SK-N-SH (cell line): Measurements from ENCODE around the gene SPDYC. TPM values are rescaled to one million over a fixed set of nuclear protein-coding genes. Genes with fewer than 3 reads are reported as not detected.

ENCODE experiments used
- CTCF ChIA-PET: fragments of 300-600, 350-600 bp; formaldehyde crosslinking; extraction: SDS; loops from one replicate; lab custom pipeline; 2021; lab: Yijun Ruan, JAX
- POLR2A ChIA-PET: fragments of 350-600 bp; sonication (Branson Sonifier 250); formaldehyde crosslinking; extraction: SDS; loops from one replicate; lab custom pipeline; 2020; ENCODE audit warnings: antibody characterized with exemption, inconsistent platforms; lab: Yijun Ruan, JAX
- DNase-seq: peaks from one replicate; pipeline ENCODE4 v3.0.0; 2012
- H2AFZ ChIP-seq: fragments of 200-600 bp; sonication (generic); 2 replicates; pipeline ENCODE4 v1.8.1; 2016; ENCODE audit warnings: antibody characterized with exemption, mild to moderate bottlenecking, low read depth
- H3F3A ChIP-seq: fragments of 200-600 bp; sonication (generic); replicated peaks from 2 replicates; pipeline ENCODE3; 2016; ENCODE audit warnings: antibody characterized with exemption, mild to moderate bottlenecking; ENCODE audit not compliant: insufficient read depth
- H3K27ac ChIP-seq, 2 experiments: fragments of 200-500 bp in 1 of 2; fragments of 200-600 bp in 1 of 2; sonication (Bioruptor generic) in 1 of 2; sonication (generic), shearing (Covaris generic) in 1 of 2; 2 replicates each; pipeline versions ENCODE4 v1.5.1 to v1.6.1; 2014 to 2016; ENCODE audit warnings: low read depth in 2 of 2, inconsistent platforms in 1 of 2, low read length in 1 of 2, mild to moderate bottlenecking in 1 of 2, mixed read lengths in 1 of 2
- H3K27me3 ChIP-seq: fragments of 200-600 bp; sonication (generic), shearing (Covaris generic); 2 replicates; pipeline ENCODE4 v1.6.1; 2016; ENCODE audit warnings: mixed run types; ENCODE audit not compliant: insufficient read depth
- H3K36me3 ChIP-seq, 2 experiments: fragments of 200-500 bp in 1 of 2; fragments of 200-600 bp in 1 of 2; sonication (Bioruptor generic) in 1 of 2; sonication (generic) in 1 of 2; replicated peaks in 1 of 2; 2 replicates each; pipeline versions ENCODE3 to v1.5.1; 2014 to 2016; ENCODE audit warnings: low read length in 1 of 2, mild to moderate bottlenecking in 1 of 2; ENCODE audit not compliant: insufficient read depth in 2 of 2, control insufficient read depth in 1 of 2
- H3K4me1 ChIP-seq, 2 experiments: fragments of 200-500 bp in 1 of 2; fragments of 200-600 bp in 1 of 2; sonication (Bioruptor generic) in 1 of 2; sonication (generic), shearing (Covaris generic) in 1 of 2; 2 replicates each; pipeline versions ENCODE4 v1.5.1 to v1.6.1; 2014 to 2016; ENCODE audit warnings: low read depth in 1 of 2, low read length in 1 of 2, mixed run types in 1 of 2; ENCODE audit not compliant: insufficient read depth in 2 of 2, control insufficient read depth in 1 of 2
- H3K4me2 ChIP-seq: fragments of 200-600 bp; sonication (generic), shearing (Covaris generic); 2 replicates; pipeline ENCODE4 v1.6.1; 2017; ENCODE audit warnings: mixed run types
- H3K4me3 ChIP-seq, 2 experiments: fragments of 200-500 bp in 1 of 2; fragments of 200-600 bp in 1 of 2; sonication (Bioruptor generic) in 1 of 2; sonication (generic), shearing (Covaris generic) in 1 of 2; 2 replicates each; pipeline versions ENCODE4 v1.5.1 to v1.8.1; 2014 to 2016; ENCODE audit warnings: low read depth in 2 of 2, inconsistent platforms in 1 of 2, low read length in 1 of 2, mild to moderate bottlenecking in 1 of 2, mixed read lengths in 1 of 2, moderate library complexity in 1 of 2
- H3K79me2 ChIP-seq: fragments of 200-600 bp; sonication (generic); 2 replicates; pipeline ENCODE4 v1.8.1; 2017; ENCODE audit warnings: mild to moderate bottlenecking; ENCODE audit not compliant: insufficient read depth
- H3K9ac ChIP-seq: fragments of 200-600 bp; sonication (generic); 2 replicates; pipeline ENCODE4 v1.6.1; 2017; ENCODE audit warnings: mixed run types
- H3K9me2 ChIP-seq: fragments of 200-600 bp; sonication (generic); 2 replicates; pipeline ENCODE4 v1.6.1; 2017; ENCODE audit warnings: mixed run types
- H3K9me3 ChIP-seq: fragments of 200-600 bp; sonication (generic); 2 replicates; pipeline ENCODE4 v1.6.1; 2017; ENCODE audit warnings: mixed run types, mild to moderate bottlenecking, moderate library complexity
- H4K20me1 ChIP-seq: fragments of 200-600 bp; sonication (generic); 2 replicates; pipeline ENCODE4 v1.6.1; 2017; ENCODE audit warnings: mild to moderate bottlenecking, mixed run types; ENCODE audit not compliant: insufficient read depth
- ELF1 ChIP-seq: IDR thresholded peaks from 2 replicates; pipeline ENCODE4 v1.4.0; 2012
- GATA2 ChIP-seq: sonication (generic); formaldehyde crosslinking; IDR thresholded peaks from 2 replicates; pipeline ENCODE4 v1.5.0; 2020; ENCODE audit warnings: mild to moderate bottlenecking, missing genetic modification reagents
- POLR2AphosphoS5 ChIP-seq: IDR thresholded peaks from 2 replicates; pipeline ENCODE4 v1.6.1; 2012; ENCODE audit warnings: low read depth, low read length
- RAD21 ChIP-seq: IDR thresholded peaks from 2 replicates; pipeline ENCODE4 v1.6.1; 2012; ENCODE audit warnings: mild to moderate bottlenecking, low read length
- RCOR1 ChIP-seq: fragments of 150-350 bp; IDR thresholded peaks from 2 replicates; pipeline ENCODE4 v1.6.1; 2017; ENCODE audit warnings: antibody characterized with exemption, low read length
- RFX5 ChIP-seq: IDR thresholded peaks from 2 replicates; pipeline ENCODE4 v1.6.1; 2012; ENCODE audit warnings: mild to moderate bottlenecking, improper control_type of control experiment, low read length
- RXRA ChIP-seq: IDR thresholded peaks from 2 replicates; pipeline ENCODE4 v1.4.0; 2012; ENCODE audit warnings: low read depth, mild to moderate bottlenecking, borderline replicate concordance
- SIN3A ChIP-seq: IDR thresholded peaks from 2 replicates; pipeline ENCODE4 v1.6.1; 2012; ENCODE audit warnings: low read depth, mild to moderate bottlenecking, low read length, moderate library complexity, borderline replicate concordance
- SMC3 ChIP-seq: IDR thresholded peaks from 2 replicates; pipeline ENCODE4 v1.6.1; 2012; ENCODE audit warnings: low read depth, low read length, improper control_type of control experiment
- YY1 ChIP-seq: IDR thresholded peaks from 2 replicates; pipeline ENCODE4 v1.4.0; 2012; ENCODE audit warnings: low read depth, mild to moderate bottlenecking
- WGBS: methylation state at CpG from one replicate; pipeline ENCODE4 v1.1.6; 2017; ENCODE audit warnings: low lambda C conversion rate; 5-methylcytosine and 5-hydroxymethylcytosine counted together
- polyA plus RNA-seq, 3 experiments: library from polyadenylated mRNA; depleted of rRNA; stranded (reverse); fragments of >200 nt; gene quantifications; 2 replicates each; pipeline ENCODE4 v1.2.3, GENCODE V29; 2012
- TF ChIP-seq, protein P1 (sequence below): IDR thresholded peaks from 2 replicates; pipeline ENCODE4; 2012
- TF ChIP-seq, protein P2 (sequence below): fragments of 200-600 bp; sonication (generic); IDR thresholded peaks from 2 replicates; pipeline ENCODE4 v1.6.1; 2017; ENCODE audit warnings: antibody characterized with exemption, mild to moderate bottlenecking, moderate library complexity
- TF ChIP-seq, protein P3 (sequence below): IDR thresholded peaks from 2 replicates; pipeline ENCODE4 v1.4.0; 2012; ENCODE audit warnings: low read depth, borderline replicate concordance
- TF ChIP-seq, protein P4 (sequence below): IDR thresholded peaks from 2 replicates; pipeline ENCODE4 v1.4.0; 2012; ENCODE audit warnings: low read depth, borderline replicate concordance
- TF ChIP-seq, protein P5 (sequence below): IDR thresholded peaks from 2 replicates; pipeline ENCODE4 v1.4.0; 2012; ENCODE audit warnings: low read depth
- TF ChIP-seq, protein P6 (sequence below): fragments of 150-350 bp; IDR thresholded peaks from 2 replicates; pipeline ENCODE4 v1.6.1; 2017; ENCODE audit warnings: antibody characterized with exemption, low read length, low read depth, borderline replicate concordance

Gene SPDYC
- polyA plus RNA-seq, 1 of the 3 experiments (the other 2 are of a cell fraction) = not detected

DNA sequence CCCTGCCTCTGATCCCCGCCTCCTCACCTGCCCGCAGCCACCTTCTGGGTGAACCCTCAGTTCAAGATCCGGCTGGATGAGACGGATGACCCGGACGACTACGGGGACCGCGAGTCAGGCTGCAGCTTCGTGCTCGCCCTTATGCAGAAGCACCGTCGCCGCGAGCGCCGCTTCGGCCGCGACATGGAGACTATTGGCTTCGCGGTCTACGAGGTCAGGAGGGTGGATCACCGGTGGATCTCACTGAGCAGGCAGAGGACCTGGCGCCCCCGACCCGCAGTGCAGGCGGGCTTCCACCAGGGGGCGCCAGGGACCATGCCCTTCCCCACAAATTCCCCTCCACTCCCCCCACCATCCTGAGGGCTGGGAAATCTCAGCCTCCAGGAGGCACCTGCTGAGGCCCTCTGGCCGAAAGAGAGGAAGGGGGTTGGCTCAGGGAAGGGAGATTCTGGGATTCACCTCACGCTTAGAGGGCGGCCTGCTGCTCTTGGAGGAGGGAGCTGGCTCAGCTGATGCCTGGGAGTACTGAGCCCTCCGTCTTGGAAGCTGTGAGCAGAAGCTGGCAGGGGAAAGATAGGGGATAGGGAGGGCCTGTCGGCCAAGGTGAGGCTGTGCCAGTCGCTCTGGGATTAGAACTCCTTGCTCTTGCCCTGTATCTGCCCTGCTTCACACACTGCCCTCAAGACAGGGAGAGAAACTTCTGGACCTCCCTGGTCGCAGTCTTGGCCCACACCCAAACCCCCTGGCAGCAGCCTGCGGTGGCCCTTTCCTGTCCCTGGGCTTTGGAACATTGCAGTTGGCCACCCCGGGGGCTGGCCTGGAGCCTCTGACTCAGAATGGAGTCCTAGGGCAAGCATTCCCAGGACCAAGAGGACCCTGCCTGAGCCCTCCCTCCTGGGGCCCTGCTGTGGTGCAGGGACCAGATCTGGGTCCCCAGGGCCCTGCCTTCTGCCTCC, 34.9 kb downstream of the SPDYC start:
- H3K79me2 ChIP-seq = no peaks in the 10 kb centered on the region
- H3K27me3 ChIP-seq = no peaks in the 10 kb centered on the region
- H3K27ac ChIP-seq = no peak overlapping the region
- CTCF ChIA-PET = interaction anchor here (0.5 to 4.0 kb wide), 29 partner anchors 8 to 251 kb away, joined by 3 to 42 read pairs (median 3); partner anchors contain the start of genes CAPN1 and CDC42EP2
- H3F3A ChIP-seq = no peaks in the 10 kb centered on the region
- DNase-seq = peak; percentile 92
- TF ChIP-seq, protein P1, sequence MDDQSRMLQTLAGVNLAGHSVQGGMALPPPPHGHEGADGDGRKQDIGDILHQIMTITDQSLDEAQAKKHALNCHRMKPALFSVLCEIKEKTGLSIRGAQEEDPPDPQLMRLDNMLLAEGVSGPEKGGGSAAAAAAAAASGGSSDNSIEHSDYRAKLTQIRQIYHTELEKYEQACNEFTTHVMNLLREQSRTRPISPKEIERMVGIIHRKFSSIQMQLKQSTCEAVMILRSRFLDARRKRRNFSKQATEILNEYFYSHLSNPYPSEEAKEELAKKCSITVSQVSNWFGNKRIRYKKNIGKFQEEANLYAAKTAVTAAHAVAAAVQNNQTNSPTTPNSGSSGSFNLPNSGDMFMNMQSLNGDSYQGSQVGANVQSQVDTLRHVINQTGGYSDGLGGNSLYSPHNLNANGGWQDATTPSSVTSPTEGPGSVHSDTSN = no peak
- TF ChIP-seq, protein P2, sequence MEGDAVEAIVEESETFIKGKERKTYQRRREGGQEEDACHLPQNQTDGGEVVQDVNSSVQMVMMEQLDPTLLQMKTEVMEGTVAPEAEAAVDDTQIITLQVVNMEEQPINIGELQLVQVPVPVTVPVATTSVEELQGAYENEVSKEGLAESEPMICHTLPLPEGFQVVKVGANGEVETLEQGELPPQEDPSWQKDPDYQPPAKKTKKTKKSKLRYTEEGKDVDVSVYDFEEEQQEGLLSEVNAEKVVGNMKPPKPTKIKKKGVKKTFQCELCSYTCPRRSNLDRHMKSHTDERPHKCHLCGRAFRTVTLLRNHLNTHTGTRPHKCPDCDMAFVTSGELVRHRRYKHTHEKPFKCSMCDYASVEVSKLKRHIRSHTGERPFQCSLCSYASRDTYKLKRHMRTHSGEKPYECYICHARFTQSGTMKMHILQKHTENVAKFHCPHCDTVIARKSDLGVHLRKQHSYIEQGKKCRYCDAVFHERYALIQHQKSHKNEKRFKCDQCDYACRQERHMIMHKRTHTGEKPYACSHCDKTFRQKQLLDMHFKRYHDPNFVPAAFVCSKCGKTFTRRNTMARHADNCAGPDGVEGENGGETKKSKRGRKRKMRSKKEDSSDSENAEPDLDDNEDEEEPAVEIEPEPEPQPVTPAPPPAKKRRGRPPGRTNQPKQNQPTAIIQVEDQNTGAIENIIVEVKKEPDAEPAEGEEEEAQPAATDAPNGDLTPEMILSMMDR = peak; percentile 85
- TF ChIP-seq, protein P3, sequence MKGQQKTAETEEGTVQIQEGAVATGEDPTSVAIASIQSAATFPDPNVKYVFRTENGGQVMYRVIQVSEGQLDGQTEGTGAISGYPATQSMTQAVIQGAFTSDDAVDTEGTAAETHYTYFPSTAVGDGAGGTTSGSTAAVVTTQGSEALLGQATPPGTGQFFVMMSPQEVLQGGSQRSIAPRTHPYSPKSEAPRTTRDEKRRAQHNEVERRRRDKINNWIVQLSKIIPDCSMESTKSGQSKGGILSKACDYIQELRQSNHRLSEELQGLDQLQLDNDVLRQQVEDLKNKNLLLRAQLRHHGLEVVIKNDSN = no peak
- TF ChIP-seq SMC3 (peak; percentile 55), RCOR1 (no peak), RAD21 (peak; percentile 70)
- TF ChIP-seq, all 33 proteins: peak for 3
- Histone ChIP-seq H2AFZ (no peak overlapping the region), H3K36me3 (peaks cover 18 to 28% of the 10 kb centered on the region in 2 experiments), H3K4me1 (no peaks in the 10 kb centered on the region), H3K9me2 (no peaks in the 10 kb centered on the region), H3K9me3 (no peaks in the 10 kb centered on the region), H3K9ac (no peak overlapping the region), H3K4me3 (no peak overlapping the region), H4K20me1 (no peaks in the 10 kb centered on the region), H3K4me2 (no peak overlapping the region)
- POLR2A ChIA-PET = interaction anchor here (0.6 kb wide), 1 partner anchor 179 kb away, joined by 3 read pairs; no protein-coding TSS in a partner anchor
- 77% methylated on average over 16 of the region's 38 CpGs for WGBS

DNA sequence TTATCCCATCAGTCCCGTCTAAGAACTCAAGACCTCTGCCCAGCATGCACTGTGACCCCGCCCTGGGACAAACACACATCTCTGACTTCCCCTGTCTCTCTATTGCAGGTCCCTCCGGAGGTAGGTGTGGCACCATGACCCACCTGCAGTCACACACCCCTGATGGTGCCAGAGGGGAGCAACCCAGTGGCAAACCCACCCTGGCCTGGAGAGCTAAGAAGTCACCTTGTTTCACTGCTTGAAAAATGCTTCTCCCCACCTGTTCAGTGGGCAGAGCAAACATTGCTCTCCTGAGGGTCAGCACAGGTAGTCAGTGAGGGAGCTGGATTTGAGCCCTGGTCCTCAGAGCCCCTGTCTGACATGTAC, 35.6 kb downstream of the SPDYC start:
- Histone ChIP-seq H3K9me3 (no peaks in the 10 kb centered on the region), H3K27me3 (no peaks in the 10 kb centered on the region), H3K4me1 (no peaks in the 10 kb centered on the region), H3K9ac (no peak overlapping the region), H3K27ac (no peak overlapping the region), H3K36me3 (peaks cover 17 to 34% of the 10 kb centered on the region in 2 experiments), H3K4me2 (no peak overlapping the region), H3K9me2 (no peaks in the 10 kb centered on the region), H3F3A (no peaks in the 10 kb centered on the region), H4K20me1 (no peaks in the 10 kb centered on the region), H3K79me2 (no peaks in the 10 kb centered on the region), H3K4me3 (no peak overlapping the region), H2AFZ (no peak overlapping the region)
- DNase-seq = no peak
- POLR2A ChIA-PET = no interaction called here
- 78% methylated on average over 3 of the region's 3 CpGs for WGBS
- CTCF ChIA-PET = interaction anchor here (0.5 to 4.0 kb wide), 26 partner anchors 9 to 250 kb away, joined by 3 to 42 read pairs (median 3); partner anchors contain the start of genes CAPN1 and CDC42EP2
- no peak for TF ChIP-seq RXRA
- TF ChIP-seq, protein P4, sequence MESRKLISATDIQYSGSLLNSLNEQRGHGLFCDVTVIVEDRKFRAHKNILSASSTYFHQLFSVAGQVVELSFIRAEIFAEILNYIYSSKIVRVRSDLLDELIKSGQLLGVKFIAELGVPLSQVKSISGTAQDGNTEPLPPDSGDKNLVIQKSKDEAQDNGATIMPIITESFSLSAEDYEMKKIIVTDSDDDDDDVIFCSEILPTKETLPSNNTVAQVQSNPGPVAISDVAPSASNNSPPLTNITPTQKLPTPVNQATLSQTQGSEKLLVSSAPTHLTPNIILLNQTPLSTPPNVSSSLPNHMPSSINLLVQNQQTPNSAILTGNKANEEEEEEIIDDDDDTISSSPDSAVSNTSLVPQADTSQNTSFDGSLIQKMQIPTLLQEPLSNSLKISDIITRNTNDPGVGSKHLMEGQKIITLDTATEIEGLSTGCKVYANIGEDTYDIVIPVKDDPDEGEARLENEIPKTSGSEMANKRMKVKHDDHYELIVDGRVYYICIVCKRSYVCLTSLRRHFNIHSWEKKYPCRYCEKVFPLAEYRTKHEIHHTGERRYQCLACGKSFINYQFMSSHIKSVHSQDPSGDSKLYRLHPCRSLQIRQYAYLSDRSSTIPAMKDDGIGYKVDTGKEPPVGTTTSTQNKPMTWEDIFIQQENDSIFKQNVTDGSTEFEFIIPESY = no peak
- no peak for TF ChIP-seq SIN3A
- TF ChIP-seq, protein P5, sequence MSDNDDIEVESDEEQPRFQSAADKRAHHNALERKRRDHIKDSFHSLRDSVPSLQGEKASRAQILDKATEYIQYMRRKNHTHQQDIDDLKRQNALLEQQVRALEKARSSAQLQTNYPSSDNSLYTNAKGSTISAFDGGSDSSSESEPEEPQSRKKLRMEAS = no peak
- TF ChIP-seq ELF1 = no peak
- TF ChIP-seq YY1 = no peak
- TF ChIP-seq RFX5 = no peak
- no peak for TF ChIP-seq POLR2AphosphoS5
- no peak for TF ChIP-seq GATA2 (CRISPR knock-in tag)
- TF ChIP-seq, protein P2 = no peak
- TF ChIP-seq, protein P6, sequence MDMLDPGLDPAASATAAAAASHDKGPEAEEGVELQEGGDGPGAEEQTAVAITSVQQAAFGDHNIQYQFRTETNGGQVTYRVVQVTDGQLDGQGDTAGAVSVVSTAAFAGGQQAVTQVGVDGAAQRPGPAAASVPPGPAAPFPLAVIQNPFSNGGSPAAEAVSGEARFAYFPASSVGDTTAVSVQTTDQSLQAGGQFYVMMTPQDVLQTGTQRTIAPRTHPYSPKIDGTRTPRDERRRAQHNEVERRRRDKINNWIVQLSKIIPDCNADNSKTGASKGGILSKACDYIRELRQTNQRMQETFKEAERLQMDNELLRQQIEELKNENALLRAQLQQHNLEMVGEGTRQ = no peak
